ENCODE measurements around the gene TLR1. TPM values are rescaled to one million over a fixed set of nuclear protein-coding genes. Genes with fewer than 3 reads are reported as not detected.
"Not testable (repeated sequence)": the region's sequence is repeated elsewhere in the genome, so short reads cannot be mapped to it uniquely, and the experiment has no call there.

The TLR1 gene
- total RNA-seq, 3 donors from 2014 or later = 7.3 to 9.3 (median 7.7) TPM

GRCh38 chr4:38769857-38770256 is 34.7 kb downstream of the TLR1 start:
- ATAC-seq = no peak
- no peak for TF ChIP-seq CTCF (IDR thresholded peaks at IDR 0.05)
- Histone ChIP-seq H3K4me3 (no peak overlapping the region), H3K9me3 (no peaks in the 10 kb centered on the region), H3K36me3 (ENCODE audit: low read depth) (no peaks in the 10 kb centered on the region), H3K4me1 (ENCODE audit: low read depth) (no peaks in the 10 kb centered on the region)
- no peak for DNase-seq
- intact Hi-C loops (cut with DNase I, micrococcal nuclease) = loop anchor here in 1 of 2 donors (10.0 kb wide), 1 partner anchor 365 kb away; no protein-coding TSS in a partner anchor

DNA sequence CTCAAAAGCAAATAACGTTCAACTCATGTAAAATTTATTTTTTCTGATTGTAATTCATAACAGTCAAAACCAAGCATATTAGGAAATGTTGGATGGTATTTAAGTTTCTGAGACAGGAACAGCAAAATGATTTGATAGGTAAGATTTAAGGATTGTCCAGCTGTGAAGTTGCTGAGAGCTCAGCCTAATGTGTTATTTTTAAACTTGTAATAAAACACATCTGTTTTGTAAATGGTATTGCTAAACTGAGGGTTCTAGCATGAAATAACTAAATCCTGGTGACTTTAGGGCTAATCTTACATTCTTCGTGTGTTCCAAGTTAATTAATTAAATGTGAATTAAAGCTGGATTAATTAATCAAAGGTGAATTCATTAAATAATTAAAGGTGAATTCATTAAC is 35.1 kb downstream of the TLR1 start:
- no peak for ATAC-seq
- Histone ChIP-seq H3K4me1 (ENCODE audit: low read depth) (no peaks in the 10 kb centered on the region), H3K4me3 (no peak overlapping the region), H3K36me3 (ENCODE audit: low read depth) (no peaks in the 10 kb centered on the region), H3K9me3 (no peaks in the 10 kb centered on the region)
- intact Hi-C loops (cut with DNase I, micrococcal nuclease) = loop anchor here in 1 of 2 donors (10.0 kb wide), 1 partner anchor 365 kb away; no protein-coding TSS in a partner anchor
- no peak for DNase-seq
- no peak for TF ChIP-seq CTCF (IDR thresholded peaks at IDR 0.05)

DNA sequence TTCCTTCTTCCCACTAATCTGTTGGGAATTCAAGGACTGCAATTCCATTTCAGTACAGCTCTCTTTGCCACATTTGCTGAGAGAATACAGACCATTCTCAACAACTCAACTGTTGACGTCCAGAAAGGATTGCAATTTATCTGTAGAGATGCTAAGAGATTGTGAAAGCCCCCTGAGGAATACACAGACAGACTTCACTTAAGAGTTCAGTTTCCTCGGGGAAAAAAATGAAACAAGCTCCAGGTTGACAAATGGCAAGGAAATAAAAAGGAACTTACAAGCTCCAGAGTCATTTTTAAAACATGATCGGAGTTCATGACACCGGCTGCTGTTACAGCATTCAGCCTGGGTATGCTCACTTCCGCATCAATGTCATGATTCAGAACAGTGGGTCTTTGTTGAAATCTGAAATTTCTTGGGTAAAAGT is 35.6 kb downstream of the TLR1 start:
- no peaks in the 10 kb centered on the region for H3K36me3 ChIP-seq (ENCODE audit: low read depth)
- no peak overlapping the region for H3K4me3 ChIP-seq
- no peaks in the 10 kb centered on the region for H3K4me1 ChIP-seq (ENCODE audit: low read depth)
- DNase-seq (no peak), ATAC-seq (no peak)
- TF ChIP-seq CTCF (IDR thresholded peaks at IDR 0.05) = no peak
- no peaks in the 10 kb centered on the region for H3K9me3 ChIP-seq
- intact Hi-C loops (cut with DNase I, micrococcal nuclease) = loop anchor here in 1 of 2 donors (10.0 kb wide), 1 partner anchor 366 kb away; no protein-coding TSS in a partner anchor

GRCh38 chr4:38766940-38767339 is 37.7 kb downstream of the TLR1 start:
- intact Hi-C loops (cut with DNase I, micrococcal nuclease) = loop anchor here in 1 of 2 donors (10.0 kb wide), 1 partner anchor 368 kb away; no protein-coding TSS in a partner anchor
- H3K9me3 ChIP-seq; H3K4me1 ChIP-seq (ENCODE audit: low read depth); H3K4me3 ChIP-seq; DNase-seq; H3K36me3 ChIP-seq (ENCODE audit: low read depth); ATAC-seq: not testable (repeated sequence)

- Histone ChIP-seq H3K9me3 (no peaks in the 10 kb centered on the region), H3K36me3 (ENCODE audit: low read depth) (no peaks in the 10 kb centered on the region), H3K4me1 (ENCODE audit: low read depth) (no peaks in the 10 kb centered on the region), H3K4me3 (no peak overlapping the region)
- intact Hi-C loops (cut with DNase I, micrococcal nuclease) = loop anchor here in 1 of 2 donors (10.0 kb wide), 1 partner anchor 369 kb away; no protein-coding TSS in a partner anchor
- TF ChIP-seq CTCF (IDR thresholded peaks at IDR 0.05) = no peak
- no peak for ATAC-seq
- DNase-seq = no peak
Measured at GRCh38 chr4:38765382-38765781, 39.2 kb downstream of the TLR1 start.

DNA sequence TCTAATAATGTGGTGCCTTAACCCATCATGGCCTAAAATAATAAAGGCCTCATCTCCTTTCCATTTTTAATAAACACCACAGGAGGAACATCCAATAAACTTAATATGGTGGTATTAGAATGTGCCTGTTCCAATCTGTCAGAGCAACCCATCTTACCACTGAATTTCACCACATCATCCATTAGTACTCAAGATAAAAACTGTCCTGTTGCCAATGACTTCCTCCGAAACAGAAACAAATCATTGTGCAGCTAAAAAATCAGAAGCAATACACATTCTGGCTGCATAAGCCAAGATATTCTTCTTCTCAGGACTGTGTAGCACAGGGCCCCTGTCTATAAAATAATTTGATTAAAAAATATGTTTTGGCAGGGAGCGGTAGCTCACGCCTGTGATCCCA is 40.3 kb downstream of the TLR1 start:
- no peak for DNase-seq
- intact Hi-C loops (cut with DNase I, micrococcal nuclease) = loop anchor here in 1 of 2 donors (10.0 kb wide), 1 partner anchor 371 kb away; no protein-coding TSS in a partner anchor

More for the DNA sequence above, 40.3 kb downstream of the TLR1 start:
- no peak for ATAC-seq
- TF ChIP-seq CTCF (IDR thresholded peaks at IDR 0.05) = no peak
- H3K36me3 ChIP-seq (ENCODE audit: low read depth) = no peaks in the 10 kb centered on the region
- H3K4me3 ChIP-seq = no peak overlapping the region
- H3K9me3 ChIP-seq = no peaks in the 10 kb centered on the region
- peaks cover 1% of the 10 kb centered on the region for H3K4me1 ChIP-seq (ENCODE audit: low read depth)

All from mucosa of descending colon (tissue), 3 donors.